Bronchial epithelial cell (primary cell): ENCODE results near the gene LPA. TPM values are rescaled to one million over a fixed set of nuclear protein-coding genes. Genes with fewer than 3 reads are reported as not detected.
"Not testable (repeated sequence)": the region's sequence is repeated elsewhere in the genome, so short reads cannot be mapped to it uniquely, and the experiment has no call there.

Experiments
- DNase-seq: peaks from one replicate; pipeline ENCODE4 v3.0.0-alpha.2; 2010; ENCODE audit warnings: low read depth
- FAIRE-seq: peaks from 2 replicates; lab custom pipeline; 2011; peaks lifted over from hg19 to GRCh38; lab: Jason Lieb, UNC
- H3K27me3 ChIP-seq: 2 replicates; pipeline ENCODE4 v1.5.1; 2011; ENCODE audit warnings: low read length; ENCODE audit not compliant: control insufficient read depth, insufficient read depth
- H3K36me3 ChIP-seq: 2 replicates; pipeline ENCODE4 v1.5.1; 2011; ENCODE audit warnings: low read length; ENCODE audit not compliant: control insufficient read depth, insufficient read depth
- H3K4me3 ChIP-seq: 2 replicates; pipeline ENCODE4 v1.5.1; 2011; ENCODE audit warnings: mild to moderate bottlenecking, low read depth, low read length, control low read depth
- CTCF ChIP-seq: IDR thresholded peaks from 2 replicates; pipeline ENCODE4 v1.5.1; 2011; ENCODE audit warnings: mild to moderate bottlenecking, moderate library complexity, low read length, control low read depth, inconsistent platforms; ENCODE audit not compliant: insufficient read depth, severe bottlenecking
- total RNA-seq: library from RNA; depleted of rRNA; stranded (reverse); fragments of >200 nt; gene quantifications from 2 replicates; pipeline ENCODE4 v1.2.1, GENCODE V29; 2014

The LPA gene
- total RNA-seq, 1 donor from 2014 or later = 0.26 TPM

GRCh38 chr6:160692369-160692959, 28.4 kb upstream of the LPA start:
- H3K4me3 ChIP-seq = no peak overlapping the region
- TF ChIP-seq CTCF = peak; percentile 31
- H3K36me3 ChIP-seq = no peaks in the 10 kb centered on the region
- DNase-seq (no peak), FAIRE-seq (no peak)
- H3K27me3 ChIP-seq = no peaks in the 10 kb centered on the region

DNA sequence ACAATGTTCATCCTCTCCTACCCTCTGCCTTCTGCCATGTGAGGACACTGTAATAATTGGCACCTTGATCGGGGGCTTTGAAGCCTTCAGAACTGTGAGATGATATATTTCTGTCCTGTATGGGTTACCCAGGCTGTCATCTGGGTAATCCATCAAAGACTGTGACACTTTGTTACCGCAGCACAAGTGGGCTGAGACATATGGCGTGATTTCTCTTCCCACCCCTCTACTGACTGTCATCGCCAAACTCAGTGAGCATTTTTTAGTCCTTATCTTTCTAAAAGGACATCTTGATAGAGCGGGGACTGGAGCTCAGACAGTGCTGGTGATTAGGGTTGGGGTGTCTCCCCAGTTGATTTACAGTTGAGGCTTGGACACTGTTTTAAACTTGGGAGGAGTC, 27.5 kb upstream of the LPA start:
- Histone ChIP-seq H3K36me3 (no peaks in the 10 kb centered on the region), H3K27me3 (no peaks in the 10 kb centered on the region), H3K4me3 (no peak overlapping the region)
- FAIRE-seq (no peak), DNase-seq (no peak)
- TF ChIP-seq CTCF = no peak

GRCh38 chr6:160690458-160690857, 26.4 kb upstream of the LPA start:
- DNase-seq = no peak
- no peak for TF ChIP-seq CTCF
- Histone ChIP-seq H3K27me3 (no peaks in the 10 kb centered on the region), H3K4me3 (no peak overlapping the region), H3K36me3 (no peaks in the 10 kb centered on the region)
- FAIRE-seq = no peak

GRCh38 chr6:160685762-160686450, 21.8 kb upstream of the LPA start:
- FAIRE-seq (no peak), DNase-seq (no peak)
- Histone ChIP-seq H3K27me3 (no peaks in the 10 kb centered on the region), H3K4me3 (no peak overlapping the region), H3K36me3 (no peaks in the 10 kb centered on the region)
- TF ChIP-seq CTCF = no peak

- H3K36me3 ChIP-seq, DNase-seq, FAIRE-seq, H3K27me3 ChIP-seq, H3K4me3 ChIP-seq: not testable (repeated sequence)
Observed at GRCh38 chr6:160685101-160685761, 21.2 kb upstream of the LPA start.

GRCh38 chr6:160679402-160679769, 15.3 kb upstream of the LPA start:
- Histone ChIP-seq H3K4me3 (peak overlapping the region; percentile 40), H3K27me3 (no peaks in the 10 kb centered on the region), H3K36me3 (no peaks in the 10 kb centered on the region)
- FAIRE-seq = no peak
- DNase-seq = no peak
- peak; percentile 67 for TF ChIP-seq CTCF
